A204.1 (cell line): ENCODE measurements around the gene REG4.
"Not testable (repeated sequence)": the region's sequence is repeated elsewhere in the genome, so short reads cannot be mapped to it uniquely, and the experiment has no call there.

ENCODE experiments used
- FAIRE-seq: peaks from 2 replicates; lab custom pipeline; 2012; peaks lifted over from hg19 to GRCh38; lab: Jason Lieb, UNC

Gene REG4

DNA sequence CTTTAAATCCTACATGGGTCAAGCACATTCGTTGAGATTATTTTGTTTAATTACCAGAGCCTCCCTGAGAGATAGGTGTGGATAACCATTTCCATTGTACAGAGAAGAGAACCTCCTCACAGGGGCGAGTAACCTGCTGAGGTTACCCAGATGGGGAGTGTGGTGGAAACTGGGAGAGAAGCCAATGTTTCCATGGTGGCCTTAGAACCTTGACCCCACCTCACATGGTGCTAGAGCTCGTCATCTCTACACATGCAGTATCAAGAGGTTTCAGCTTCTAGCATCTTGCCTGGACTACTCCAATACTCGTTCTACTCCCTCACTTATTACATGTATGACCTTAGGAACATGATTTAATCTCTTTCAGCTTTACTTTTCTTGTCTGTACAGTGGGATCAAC is 4.8 kb downstream of the REG4 start:
- FAIRE-seq: no peak

DNA sequence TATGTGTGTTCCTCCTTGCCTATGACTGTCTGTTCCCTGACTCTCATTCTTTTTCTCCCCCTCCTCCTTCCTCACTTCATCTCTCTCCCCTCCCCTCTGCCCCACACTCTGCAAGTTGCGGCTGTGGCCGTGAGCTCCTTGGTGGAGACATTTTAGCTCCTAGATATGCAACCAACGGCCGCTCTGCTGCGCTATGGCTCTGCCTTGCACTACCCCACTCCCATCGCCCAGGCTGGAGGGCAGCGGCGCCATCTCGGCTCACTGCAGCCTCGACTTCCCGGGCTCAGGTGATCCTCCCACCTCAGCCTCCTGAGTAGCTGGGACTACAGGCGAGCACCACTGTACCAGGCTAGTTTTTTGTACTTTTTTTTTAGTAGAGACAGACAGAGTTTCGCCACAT is 5.5 kb downstream of the REG4 start:
- FAIRE-seq: no peak

DNA sequence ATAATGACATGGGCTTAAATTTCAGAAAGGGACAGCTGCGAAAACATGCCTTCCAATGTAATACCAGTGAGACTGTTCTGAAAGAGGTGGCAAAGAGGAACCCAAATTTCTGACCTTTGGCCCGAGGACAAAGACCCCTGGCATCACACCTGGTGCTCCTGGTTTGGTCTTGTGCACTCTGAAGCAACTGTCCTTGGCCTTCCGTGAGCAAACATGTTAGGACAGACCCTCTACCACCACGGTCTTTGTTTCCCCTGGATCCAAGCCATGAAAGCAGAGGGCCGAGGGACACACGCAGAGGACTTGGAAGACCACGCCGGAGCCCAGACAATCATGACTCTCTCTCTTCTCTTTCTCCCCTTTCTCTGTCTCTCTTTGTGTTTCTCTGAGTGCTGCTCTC is 6.0 kb downstream of the REG4 start:
- no peak for FAIRE-seq

DNA sequence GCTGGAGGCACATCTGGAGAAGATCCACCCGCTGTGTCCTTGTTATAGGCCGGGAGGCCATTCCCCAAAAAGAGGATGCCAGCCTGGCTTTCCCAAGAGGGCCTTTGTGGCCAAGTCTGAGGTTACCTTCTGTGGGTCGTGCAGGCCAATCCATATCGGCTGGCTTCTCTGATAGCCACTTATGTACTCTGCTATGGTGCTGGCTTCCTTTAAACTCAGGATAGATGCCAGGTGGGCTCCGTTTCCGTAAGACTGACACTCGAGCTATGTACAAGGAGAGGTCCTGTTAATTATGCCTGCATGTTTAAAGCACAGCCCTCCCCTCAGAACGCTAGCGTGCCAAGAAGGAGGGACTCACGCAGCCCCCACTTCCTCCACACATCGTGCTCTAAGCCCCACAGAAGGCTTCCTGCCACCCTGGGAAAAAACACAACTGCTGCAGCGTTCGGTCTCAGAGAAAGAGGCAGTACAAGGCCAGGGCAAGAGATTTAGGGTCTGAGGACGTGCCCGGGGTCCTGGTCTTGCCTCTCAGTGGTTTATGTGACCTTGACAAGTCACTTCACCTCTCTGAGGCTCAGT is 11.6 kb downstream of the REG4 start:
- no peak for FAIRE-seq

DNA sequence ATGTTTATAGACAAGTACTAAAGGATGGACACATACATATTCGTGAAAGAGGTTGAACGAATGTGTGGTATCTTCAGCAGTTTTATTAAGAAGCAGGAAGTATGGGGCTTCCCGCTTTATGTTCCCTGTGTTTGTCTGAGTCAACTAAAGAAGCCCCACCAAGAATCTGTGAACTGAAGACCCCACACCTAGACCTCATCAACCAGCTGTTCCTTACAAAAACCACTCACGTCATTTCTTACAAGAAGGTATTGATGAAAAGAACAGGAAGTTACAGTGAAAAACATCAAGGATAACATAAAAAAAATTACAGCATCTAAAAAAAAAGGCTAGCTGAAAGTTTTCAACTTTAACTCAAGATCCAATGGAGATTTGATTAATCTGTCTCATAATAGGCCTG is 12.3 kb downstream of the REG4 start:
- FAIRE-seq: no peak

DNA sequence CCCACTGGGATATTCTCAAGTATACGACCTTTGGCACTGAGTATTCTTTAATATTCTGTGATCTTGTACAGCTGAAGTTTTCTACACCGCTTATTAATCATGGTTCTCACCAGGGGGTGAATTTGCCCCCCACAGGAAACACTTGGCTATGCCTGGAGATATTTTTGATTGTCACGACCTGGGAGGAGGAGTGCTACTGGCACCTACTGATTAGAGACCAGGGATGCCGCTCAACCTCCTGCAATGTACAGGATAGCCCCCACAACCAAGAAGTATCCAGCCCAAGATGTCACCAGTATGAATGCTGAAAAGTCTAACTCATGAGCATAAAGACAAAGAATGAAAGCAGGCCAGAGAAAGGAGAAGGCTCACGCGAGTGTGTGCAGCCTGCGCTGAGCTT is 13.7 kb downstream of the REG4 start:
- FAIRE-seq: no peak

DNA sequence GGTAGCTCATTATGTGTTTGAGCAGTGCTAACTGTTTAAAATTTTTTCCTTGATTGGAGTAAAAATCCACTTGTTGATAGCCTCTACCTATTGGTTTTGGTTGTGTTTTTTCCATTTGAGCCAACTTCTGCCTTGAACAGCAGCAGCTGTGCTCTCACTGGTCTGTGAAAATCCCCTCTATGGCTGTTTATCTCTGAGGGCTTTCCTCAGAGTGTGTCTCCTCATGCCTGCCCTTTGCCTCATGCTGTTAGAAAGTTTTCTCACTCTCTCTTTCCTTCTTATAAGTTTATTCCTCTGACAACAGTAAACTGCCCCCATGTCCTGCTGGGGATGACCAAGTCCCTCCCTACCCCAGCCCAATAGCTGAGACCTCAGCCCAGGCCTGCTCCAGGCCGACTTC is 14.1 kb downstream of the REG4 start:
- FAIRE-seq: no peak

DNA sequence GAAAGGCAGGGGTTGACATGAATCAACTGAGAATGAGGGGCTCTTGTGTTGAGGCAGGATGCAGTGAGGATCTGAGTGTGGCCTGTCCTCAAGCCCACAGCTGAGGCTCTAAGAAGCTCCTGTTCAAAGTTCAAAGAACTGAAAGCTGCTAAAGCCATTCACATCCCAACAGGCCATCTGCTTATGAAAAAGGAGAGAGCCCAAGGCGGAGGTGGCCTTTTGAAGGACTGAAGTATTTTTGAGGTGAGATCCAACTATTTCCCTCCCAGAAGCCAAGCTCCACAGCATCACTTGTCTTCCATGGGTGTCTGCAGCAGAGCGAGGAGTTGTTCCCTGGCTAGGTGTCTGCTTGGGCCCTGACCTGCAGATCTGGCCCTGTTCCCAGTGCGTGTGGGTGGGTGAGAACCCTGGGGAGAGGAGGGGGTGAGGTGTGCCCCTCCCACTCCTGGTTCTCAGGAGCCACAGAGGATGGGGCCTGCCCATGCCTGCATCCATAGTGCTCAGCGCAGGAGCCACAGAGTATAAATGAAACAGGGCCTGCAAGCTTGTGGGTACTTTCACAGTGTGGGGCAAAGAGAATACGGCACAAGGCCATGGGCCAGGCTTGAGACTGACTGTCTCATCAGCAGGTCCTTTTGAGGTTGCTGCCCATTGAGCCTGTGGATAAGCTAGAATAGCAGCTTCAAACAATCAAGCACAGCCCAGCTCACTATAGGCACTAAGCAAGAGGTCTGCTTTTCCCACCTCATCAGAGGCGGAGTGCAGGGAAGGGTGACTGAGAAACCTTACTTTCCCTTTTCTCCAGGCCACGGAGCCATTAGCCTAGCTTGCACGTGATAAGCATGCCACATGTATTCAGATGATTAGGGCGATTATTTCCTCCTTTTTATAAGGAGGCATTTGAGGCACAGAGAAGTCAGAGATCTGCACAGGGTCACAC is 15.7 kb downstream of the REG4 start:
- no peak for FAIRE-seq

DNA sequence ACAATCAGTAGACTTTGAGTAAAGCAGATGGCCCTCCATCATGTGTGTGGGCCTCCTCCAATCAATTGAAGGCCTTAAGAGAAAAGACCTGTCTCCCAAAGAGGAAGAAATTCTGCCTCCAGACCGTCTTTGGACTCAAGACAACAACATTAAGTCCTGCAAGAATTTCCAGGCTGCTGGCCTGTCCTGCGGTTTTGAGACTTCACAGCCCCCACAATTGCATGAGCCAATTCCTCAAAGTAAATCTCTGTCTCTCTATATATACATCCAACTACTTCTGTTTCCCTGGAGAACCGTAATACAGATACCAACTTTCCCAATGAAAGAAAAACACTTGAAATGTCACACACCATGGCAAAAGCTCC is 16.4 kb downstream of the REG4 start:
- no peak for FAIRE-seq

DNA sequence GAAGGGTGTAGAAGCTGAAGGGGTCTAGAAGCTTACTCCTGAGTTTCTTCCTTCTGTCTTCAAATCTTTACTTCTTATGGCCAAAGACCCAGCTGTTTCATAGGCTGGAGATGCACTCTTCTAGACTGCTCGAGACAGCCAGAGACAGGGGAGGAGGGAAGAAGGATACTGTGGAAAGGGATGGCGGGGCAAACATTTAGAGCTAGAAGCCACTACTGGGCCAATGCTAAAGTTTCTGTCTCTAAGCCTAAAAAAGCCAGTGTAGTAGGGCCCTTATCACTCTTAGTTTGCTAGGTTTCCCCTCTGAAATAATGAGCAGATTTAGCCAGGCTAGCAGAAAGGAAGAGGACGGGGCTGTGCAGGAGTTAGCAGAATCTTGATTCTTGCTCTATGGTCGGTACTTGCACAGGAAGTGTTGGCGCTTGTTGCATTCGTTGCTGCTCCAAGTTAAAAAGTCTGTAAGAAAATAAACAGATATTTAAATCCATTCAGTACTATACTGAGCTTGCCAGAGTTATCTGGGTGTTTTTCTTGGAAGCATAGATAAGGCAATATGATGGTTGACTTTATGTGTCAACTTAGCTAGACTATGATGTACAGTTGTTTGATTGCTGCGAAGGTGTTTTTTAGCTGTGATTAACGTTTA is 16.9 kb downstream of the REG4 start:
- no peak for FAIRE-seq

DNA sequence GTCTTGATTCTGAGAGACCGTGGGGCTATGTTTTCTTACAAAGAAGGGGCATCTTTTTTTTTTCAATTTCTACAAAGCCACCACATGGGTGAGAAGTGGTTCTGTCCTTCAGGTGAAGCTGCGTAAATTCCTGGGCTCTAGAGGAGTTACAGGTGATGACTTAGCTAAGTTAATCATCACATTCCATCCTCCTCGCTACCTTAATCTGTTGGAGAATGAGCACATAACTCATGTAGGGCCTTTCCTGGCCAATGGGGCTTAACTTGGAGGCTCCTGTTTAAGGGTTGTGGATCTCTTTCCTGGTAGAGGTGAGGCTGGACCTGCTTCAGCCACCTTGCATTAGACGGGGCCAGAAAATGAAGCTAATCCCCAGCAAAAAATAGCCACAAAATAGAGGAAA is 19.9 kb downstream of the REG4 start:
- no peak for FAIRE-seq

DNA sequence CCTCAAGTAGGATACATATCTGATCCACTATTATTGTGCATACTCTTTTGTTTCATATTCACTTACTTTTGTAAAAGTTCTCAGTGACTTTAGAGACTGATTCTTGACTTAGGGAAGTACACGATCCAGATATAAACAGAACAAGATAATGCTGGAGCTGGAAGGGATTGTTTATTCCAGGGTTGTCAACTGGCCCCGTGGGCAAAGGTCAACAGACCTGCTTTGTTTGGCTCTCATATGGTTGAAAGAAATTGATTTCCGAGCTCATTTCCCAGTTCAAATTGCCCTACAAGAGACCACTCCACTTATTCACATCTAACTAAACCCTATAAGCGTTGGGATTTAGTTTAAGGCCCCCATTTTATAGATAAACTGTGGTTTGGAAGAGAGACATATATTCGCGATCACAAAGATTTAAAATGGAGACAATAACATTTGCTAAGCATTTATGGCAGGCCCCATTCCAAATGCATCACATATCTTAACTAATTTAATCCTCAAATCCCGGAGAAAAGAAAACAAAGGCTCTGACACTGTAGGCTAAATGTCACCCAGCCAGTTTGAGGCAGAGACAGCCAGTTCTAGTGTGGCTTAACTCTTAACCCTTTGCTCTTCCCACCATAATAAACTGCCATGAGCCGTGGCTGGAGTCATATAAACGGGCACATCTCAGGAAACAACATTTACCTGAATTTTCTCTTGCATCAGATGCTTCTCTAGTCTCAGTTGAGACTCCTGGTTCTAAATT is 20.6 kb downstream of the REG4 start:
- FAIRE-seq: no peak

DNA sequence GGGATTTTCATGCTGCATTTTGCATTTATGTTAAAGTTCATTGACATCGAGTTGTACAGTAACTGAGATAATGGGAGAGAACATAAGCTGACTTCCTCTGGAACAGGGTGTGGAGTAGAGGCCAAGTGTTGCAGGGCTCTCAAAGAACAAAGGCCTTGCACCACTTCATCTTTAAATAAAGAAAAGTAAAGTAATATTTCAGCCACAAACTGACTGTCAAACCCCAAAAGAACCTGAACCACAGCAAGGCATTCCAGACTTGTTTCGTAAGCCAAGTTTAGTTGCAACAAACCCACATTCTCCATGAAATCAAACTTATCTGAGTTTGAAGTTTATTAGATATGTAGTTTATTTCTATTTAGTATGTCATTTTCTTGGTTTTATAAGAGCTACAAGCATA is 23.5 kb downstream of the REG4 start:
- FAIRE-seq: no peak

DNA sequence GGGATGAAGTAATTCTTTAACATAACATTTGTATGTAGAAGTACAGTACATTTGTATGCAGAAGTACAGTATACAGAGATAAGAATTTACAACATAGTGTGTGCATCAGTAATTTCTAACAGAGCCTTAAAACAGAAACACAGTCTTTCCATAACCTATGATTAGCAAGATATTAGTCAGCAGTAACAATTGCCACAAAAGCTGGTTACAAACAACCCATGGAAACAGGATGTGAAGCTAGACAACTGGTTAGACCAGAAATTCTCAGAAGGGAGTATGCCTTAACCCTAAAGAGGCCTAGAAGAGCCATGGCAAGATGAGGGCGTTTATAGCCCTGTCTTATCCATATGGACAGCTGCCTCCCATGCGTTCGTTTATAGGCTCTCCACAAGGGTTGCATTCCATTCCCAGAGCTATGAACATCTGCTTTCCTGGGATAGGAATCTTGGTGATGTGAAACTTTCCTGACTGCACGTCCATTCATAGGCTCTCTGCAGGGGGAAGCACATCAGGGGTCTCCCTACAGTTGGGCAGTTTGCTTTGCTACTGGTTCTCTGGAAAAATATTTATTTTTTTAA is 24.7 kb downstream of the REG4 start:
- FAIRE-seq: not testable (repeated sequence)

DNA sequence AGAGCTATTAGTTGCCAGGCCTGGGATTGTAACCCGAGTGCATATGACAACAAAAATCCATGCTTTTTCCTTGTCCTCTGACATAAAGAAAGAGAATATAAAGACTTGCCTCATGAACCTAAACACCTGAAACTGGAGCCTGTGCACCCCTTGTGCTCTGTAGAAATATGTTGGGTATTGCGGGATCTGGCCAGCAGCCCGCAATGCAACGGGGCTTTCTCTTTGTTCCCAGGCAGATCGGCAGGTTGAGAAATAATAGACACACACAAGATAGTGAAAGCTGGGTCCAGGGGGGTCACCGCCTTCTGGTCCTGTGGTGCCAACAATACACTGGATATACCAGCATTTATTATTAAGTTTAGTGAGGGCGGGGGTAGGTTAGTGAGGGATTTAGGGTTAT is 25.2 kb downstream of the REG4 start:
- FAIRE-seq: not testable (repeated sequence)

DNA sequence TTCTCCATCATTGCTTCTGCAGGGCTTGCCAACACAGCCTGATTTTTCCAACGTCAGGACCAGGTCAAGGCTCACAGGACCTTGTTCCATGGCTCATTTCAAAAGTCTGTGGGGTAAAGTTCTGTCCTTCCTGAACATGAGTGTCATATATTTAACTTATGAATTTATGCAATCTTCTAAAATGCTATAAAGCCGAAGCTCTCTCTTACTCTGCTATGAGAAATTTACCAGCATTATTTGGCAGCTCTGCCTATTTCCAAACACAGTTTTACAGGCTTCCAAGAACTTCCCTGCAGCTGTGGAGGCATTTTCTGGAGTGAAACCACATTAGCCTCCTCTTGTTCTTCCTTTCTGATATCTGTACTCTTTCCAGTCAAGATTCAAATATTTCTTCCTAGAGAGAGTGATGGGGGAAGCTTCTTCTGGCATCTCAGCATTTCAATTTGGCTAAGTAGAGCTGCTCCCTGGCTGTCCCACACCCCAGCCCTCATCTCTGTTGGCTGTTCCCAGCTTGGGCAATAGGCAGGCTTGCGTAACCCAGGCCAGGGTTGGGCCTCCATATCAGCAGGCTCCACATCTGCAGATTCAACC is 27.0 kb downstream of the REG4 start:
- no peak for FAIRE-seq

DNA sequence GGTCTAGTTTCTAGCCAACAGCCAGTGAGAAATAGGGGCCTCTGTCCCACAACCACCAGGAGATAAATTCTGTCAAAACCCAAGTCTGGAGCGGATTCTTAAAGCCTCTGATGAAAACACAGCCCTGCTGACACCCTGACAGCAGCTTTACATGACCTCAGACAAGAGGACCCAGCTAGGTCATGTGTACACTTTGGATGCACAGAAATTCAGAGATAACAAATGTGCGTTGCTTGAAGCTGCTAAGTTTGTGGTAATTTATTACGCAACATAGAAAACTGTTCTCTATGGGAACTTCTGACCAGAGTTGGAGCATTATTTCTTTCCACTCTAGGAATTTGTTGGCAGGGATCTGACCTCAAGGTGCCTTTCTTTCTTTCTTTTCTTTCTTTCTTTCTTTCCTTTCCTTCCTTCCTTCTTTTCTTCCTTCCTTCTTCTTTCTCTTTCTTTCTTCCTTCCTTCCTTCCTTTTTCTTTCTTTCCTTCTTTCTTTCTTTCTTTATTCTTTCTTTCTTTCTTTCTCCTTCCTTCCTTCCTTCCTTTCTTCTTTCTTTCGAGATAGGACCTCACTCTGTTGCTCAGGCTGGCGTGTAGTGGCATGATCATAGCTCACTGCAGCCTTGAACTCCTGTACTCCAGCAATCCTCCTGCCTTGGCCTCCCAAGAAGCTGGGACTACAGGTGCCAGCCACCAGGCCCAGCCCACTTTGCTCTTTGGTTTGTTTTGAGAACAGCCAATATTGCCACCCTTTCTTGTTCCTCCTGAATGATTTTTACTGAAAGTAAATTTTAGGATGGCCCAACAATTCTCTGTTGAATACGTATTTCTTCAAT is 27.7 kb downstream of the REG4 start:
- no peak for FAIRE-seq

DNA sequence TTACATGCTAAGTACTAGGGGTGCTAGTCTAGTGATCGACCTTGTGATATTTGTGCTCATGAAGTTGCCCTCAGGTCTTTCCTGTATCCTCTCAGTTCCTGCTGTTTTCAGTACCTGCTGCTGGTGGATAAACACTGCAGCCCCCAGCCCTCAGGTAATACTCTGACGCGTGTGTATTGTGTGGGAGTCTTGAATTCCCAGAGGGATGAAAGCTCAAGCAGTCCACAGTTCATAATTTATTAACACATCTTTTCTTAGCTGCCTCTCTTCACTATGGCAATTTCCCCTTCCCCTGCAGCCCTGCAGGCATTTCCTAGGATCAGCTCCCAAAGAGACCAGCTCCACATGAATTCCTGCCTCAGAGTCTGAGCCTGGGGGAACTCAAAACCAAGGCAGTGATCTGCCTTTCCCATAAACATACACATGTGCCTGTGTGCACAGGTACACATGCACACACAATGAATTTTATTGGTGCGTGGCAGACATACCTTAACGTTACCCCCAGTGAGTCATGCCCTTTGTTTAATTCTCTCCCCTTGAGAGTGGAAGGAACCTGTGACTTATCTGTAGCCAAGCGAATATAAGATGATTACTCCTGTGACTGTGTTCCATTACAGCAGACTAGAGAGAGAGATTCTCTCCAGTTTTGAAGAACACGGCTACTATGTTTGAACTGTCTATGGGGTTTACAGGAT is 28.5 kb downstream of the REG4 start:
- no peak for FAIRE-seq

DNA sequence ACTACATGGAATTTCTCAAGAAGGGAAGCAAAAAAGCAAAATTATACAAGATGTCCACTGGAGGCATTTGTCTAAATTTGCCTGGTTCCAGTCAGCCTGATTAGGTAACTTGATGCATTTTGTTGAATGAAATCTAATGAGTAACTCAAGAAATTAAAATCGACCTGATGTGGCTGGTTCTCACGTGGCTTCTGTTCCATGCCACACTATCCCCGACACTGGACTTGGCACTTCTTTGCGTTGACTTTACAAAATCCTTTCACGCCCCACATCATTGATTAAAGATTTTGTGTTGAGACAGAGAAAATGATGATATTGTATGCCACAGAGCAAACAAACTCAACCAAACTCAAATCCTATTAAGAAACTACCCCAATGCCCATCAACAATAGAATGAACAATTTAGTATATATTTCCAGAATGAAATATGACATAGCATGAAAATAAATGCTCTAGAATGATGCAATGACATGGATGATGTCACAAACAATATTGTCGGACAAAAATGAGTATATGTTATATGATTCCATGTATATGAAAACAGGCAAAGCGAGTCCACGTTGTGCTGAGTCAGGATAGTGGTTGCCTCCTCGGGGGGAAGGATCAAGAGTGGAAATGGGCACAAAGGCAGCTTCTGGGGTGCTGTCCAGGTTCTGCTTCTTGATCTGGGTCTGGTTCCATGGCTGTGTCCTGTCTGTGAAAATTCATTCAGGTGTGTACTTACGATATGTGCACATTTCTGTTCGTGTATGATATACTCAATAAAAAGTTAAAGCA is 29.6 kb downstream of the REG4 start:
- no peak for FAIRE-seq

DNA sequence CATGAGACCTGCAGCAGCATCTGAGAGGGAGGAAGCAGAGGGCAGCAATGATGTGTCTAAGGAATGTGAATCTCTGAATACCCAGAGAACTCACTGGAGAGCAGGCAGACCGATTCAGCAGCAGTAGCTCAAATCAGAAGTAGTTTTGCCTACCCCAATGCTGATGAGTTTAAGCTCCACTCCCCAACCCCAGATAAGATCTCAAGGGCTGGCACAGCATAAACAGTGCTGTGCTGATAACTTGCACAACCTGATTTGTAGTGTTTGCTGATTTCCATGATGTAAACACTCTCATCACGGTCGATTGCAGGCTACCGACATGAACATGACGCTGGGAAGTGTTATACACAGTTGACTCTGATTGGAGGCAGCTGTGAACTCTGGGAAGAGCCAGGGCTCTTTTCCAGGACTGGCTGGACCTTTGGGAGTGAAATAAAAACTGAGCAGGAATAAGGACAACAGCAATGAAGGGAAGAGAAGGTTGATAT is 31.3 kb downstream of the REG4 start:
- no peak for FAIRE-seq
